Measurements from ENCODE around the gene TSKU.

TSKU gene

DNA sequence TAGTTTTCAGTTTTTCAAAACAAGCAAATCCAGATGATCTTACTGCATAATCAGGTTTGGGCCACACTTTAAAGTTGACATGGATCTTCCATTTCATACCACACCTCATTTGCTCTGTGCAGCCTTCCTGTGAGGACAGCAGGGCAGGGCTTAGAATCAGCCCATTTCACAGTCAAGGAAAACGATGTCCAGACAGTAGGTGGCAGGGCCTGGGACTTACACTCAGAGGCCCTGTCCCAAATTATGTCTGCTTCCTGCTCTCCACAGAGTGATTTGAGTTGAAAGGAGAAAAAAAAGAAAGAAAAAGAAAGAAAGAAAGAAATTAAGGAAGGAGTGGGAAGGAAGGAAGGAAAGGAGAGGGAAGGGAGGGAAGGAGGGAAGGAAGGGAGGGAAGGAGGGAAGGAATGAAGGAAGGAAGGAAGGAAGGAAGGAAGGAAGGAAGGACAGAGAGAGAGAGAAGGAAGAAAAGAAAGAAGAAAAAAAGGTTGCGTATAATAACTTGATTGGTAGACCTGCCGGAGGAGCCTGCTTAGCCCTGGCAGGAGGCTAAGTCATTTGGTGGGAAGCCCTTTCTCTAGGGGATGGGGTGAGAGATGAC lies 23.6 kb downstream of the TSKU start:
- no peak overlapping the region for H3K27ac ChIP-seq
- H3K4me2 ChIP-seq, result no peak overlapping the region
- no peak overlapping the region for H3K9ac ChIP-seq
- no peaks in the 10 kb centered on the region for H3K27me3 ChIP-seq (ENCODE audit: insufficient read depth, low read depth)
- H4K20me1 ChIP-seq (ENCODE audit: insufficient read depth), result no peaks in the 10 kb centered on the region
- H3K79me2 ChIP-seq (ENCODE audit: insufficient read depth, low read depth), result no peaks in the 10 kb centered on the region
- H3K4me3 ChIP-seq (IDR thresholded peaks at IDR 0.05; ENCODE audit: insufficient read depth, low read depth, low read length), result no peak overlapping the region
- no peaks in the 10 kb centered on the region for H3K4me1 ChIP-seq (ENCODE audit: low read depth, poor library complexity, severe bottlenecking)
- TF ChIP-seq, protein P1, sequence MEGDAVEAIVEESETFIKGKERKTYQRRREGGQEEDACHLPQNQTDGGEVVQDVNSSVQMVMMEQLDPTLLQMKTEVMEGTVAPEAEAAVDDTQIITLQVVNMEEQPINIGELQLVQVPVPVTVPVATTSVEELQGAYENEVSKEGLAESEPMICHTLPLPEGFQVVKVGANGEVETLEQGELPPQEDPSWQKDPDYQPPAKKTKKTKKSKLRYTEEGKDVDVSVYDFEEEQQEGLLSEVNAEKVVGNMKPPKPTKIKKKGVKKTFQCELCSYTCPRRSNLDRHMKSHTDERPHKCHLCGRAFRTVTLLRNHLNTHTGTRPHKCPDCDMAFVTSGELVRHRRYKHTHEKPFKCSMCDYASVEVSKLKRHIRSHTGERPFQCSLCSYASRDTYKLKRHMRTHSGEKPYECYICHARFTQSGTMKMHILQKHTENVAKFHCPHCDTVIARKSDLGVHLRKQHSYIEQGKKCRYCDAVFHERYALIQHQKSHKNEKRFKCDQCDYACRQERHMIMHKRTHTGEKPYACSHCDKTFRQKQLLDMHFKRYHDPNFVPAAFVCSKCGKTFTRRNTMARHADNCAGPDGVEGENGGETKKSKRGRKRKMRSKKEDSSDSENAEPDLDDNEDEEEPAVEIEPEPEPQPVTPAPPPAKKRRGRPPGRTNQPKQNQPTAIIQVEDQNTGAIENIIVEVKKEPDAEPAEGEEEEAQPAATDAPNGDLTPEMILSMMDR (conservative IDR thresholded peaks at IDR 0.05; ENCODE audit: low read depth, low read length), result no peak
- H2AFZ ChIP-seq (ENCODE audit: low read depth), result no peak overlapping the region
- no peaks in the 10 kb centered on the region for H3K36me3 ChIP-seq (ENCODE audit: insufficient read depth)

DNA sequence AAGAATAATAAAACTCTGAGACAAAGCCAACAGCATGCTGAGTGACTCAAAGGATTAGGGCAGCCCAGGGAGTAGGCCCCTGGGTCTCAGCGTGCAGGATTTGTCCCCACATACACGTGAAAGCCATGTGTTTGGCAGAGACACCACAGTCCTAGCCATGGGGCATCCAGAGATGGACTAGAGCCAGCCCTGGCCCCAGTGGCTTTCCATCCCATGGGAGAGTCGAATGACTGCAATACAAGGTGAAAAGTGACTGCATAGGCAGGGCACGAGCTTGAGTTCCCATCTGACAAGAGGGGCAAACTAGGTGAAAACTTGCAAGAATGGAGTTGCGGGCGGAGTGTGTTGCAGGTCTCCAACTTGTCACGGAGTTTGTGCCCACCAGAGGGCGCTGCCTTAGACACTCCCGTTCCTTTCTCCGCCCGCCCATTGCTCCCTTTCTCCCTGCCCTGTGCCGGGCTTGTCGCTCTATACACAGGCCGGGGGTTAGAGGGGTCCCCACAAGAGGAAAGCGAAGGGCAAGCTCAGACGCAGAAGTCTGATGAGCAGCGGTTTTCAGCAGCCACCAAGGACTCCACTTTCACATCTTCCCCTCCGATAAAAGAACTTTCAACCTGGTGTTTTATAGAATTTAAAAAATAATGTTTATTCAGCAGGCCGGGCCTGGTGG lies 24.2 kb downstream of the TSKU start:
- H4K20me1 ChIP-seq (ENCODE audit: insufficient read depth), result no peaks in the 10 kb centered on the region
- H3K79me2 ChIP-seq (ENCODE audit: insufficient read depth, low read depth), result no peaks in the 10 kb centered on the region
- H3K27ac ChIP-seq, result no peak overlapping the region
- TF ChIP-seq, protein P1 (conservative IDR thresholded peaks at IDR 0.05; ENCODE audit: low read depth, low read length), result peak; percentile 67
- H3K4me3 ChIP-seq (IDR thresholded peaks at IDR 0.05; ENCODE audit: insufficient read depth, low read depth, low read length), result no peak overlapping the region
- no peak overlapping the region for H2AFZ ChIP-seq (ENCODE audit: low read depth)
- no peak overlapping the region for H3K9ac ChIP-seq
- no peaks in the 10 kb centered on the region for H3K27me3 ChIP-seq (ENCODE audit: insufficient read depth, low read depth)
- no peak overlapping the region for H3K4me2 ChIP-seq
- no peaks in the 10 kb centered on the region for H3K4me1 ChIP-seq (ENCODE audit: low read depth, poor library complexity, severe bottlenecking)
- no peaks in the 10 kb centered on the region for H3K36me3 ChIP-seq (ENCODE audit: insufficient read depth)

DNA sequence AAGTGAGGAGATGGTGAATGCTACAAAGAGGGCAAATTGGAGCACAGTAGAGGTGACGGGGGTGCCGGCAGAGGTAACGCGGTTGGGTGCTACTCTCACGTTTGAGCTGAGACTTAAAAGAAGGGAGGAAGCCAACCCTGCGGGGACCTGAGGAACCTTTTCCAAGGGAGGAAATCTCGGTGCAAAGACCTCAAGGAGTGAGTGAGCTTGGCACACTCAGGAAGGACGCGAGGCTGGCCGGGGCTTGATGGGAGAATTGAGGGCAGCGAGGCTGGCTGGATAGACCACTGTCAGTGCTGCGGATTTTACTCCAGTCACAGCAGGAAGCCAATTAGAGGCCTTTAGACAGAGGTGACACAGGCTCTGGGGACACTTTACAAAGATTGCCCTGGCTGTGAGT lies 25.0 kb downstream of the TSKU start:
- H2AFZ ChIP-seq (ENCODE audit: low read depth), result no peak overlapping the region
- H3K36me3 ChIP-seq (ENCODE audit: insufficient read depth), result no peaks in the 10 kb centered on the region
- no peak overlapping the region for H3K4me2 ChIP-seq
- H3K79me2 ChIP-seq (ENCODE audit: insufficient read depth, low read depth), result no peaks in the 10 kb centered on the region
- H3K4me3 ChIP-seq (IDR thresholded peaks at IDR 0.05; ENCODE audit: insufficient read depth, low read depth, low read length), result no peak overlapping the region
- no peak overlapping the region for H3K9ac ChIP-seq
- H3K27ac ChIP-seq, result no peak overlapping the region
- TF ChIP-seq, protein P1 (conservative IDR thresholded peaks at IDR 0.05; ENCODE audit: low read depth, low read length), result no peak
- H3K27me3 ChIP-seq (ENCODE audit: insufficient read depth, low read depth), result no peaks in the 10 kb centered on the region
- H3K4me1 ChIP-seq (ENCODE audit: low read depth, poor library complexity, severe bottlenecking), result no peaks in the 10 kb centered on the region
- no peaks in the 10 kb centered on the region for H4K20me1 ChIP-seq (ENCODE audit: insufficient read depth)

DNA sequence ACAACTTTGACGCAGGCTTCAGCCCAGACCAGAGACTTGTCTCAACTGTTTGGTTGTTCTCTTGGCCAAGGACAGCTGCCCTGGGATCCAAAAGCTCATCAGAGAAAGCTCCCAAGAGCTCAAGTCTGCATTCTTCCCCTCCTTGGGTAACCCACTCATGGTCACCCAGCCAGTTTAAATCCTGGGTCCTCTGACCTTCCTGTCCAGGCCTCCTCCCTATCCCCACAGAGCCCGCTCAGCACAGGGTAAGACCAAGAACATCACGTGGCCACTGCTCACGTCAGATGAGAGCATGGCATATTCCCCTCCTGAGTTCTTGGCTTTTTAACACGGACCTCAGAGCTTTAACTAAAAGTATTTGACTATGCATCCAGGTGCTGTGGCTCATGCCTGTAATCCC lies 25.8 kb downstream of the TSKU start:
- no peaks in the 10 kb centered on the region for H3K79me2 ChIP-seq (ENCODE audit: insufficient read depth, low read depth)
- H3K4me1 ChIP-seq (ENCODE audit: low read depth, poor library complexity, severe bottlenecking), result no peaks in the 10 kb centered on the region
- TF ChIP-seq, protein P1 (conservative IDR thresholded peaks at IDR 0.05; ENCODE audit: low read depth, low read length), result no peak
- H4K20me1 ChIP-seq (ENCODE audit: insufficient read depth), result no peaks in the 10 kb centered on the region
- no peak overlapping the region for H2AFZ ChIP-seq (ENCODE audit: low read depth)
- H3K4me3 ChIP-seq (IDR thresholded peaks at IDR 0.05; ENCODE audit: insufficient read depth, low read depth, low read length), result no peak overlapping the region
- H3K27ac ChIP-seq, result no peak overlapping the region
- H3K36me3 ChIP-seq (ENCODE audit: insufficient read depth), result no peaks in the 10 kb centered on the region
- H3K4me2 ChIP-seq, result no peak overlapping the region
- H3K27me3 ChIP-seq (ENCODE audit: insufficient read depth, low read depth), result no peaks in the 10 kb centered on the region
- no peak overlapping the region for H3K9ac ChIP-seq

Data from KMS-11 (cell line).